Measurements from ENCODE around the gene RAB29.

The RAB29 gene

DNA sequence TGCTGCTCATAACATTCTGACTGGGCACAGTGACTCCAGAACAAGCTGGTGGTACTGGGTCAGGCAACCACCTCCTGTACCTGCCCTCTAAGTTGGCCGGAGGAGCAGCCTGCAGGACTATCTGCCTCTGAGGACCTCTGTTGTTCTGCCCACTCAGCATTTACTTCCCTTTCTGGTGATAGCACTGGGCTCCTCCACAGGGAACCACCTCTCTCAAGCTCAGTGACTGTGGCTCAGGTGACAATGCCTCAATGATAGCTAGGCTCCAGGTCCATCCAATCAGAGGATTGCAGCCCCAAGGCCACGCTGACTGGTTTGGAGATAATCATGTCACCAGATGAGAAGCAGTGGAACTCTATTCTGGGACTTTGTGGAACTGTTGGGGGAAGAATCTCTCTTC lies 21.9 kb upstream of the RAB29 start:
- WGBS (ENCODE audit: insufficient coverage): 95% methylated on average over 2 of the region's 2 CpGs
- CTCF ChIA-PET: interaction anchor here (0.6 to 10.6 kb wide), 5 partner anchors 9 to 184 kb away, joined by 3 to 173 read pairs (median 3); no protein-coding TSS in a partner anchor
- H3K36me3 ChIP-seq (ENCODE audit: control insufficient read depth in 4 of 4, insufficient read depth in 4 of 4, low read length in 3 of 4): peaks cover 9 to 75% (median 30%) of the 10 kb centered on the region in 4 experiments

DNA sequence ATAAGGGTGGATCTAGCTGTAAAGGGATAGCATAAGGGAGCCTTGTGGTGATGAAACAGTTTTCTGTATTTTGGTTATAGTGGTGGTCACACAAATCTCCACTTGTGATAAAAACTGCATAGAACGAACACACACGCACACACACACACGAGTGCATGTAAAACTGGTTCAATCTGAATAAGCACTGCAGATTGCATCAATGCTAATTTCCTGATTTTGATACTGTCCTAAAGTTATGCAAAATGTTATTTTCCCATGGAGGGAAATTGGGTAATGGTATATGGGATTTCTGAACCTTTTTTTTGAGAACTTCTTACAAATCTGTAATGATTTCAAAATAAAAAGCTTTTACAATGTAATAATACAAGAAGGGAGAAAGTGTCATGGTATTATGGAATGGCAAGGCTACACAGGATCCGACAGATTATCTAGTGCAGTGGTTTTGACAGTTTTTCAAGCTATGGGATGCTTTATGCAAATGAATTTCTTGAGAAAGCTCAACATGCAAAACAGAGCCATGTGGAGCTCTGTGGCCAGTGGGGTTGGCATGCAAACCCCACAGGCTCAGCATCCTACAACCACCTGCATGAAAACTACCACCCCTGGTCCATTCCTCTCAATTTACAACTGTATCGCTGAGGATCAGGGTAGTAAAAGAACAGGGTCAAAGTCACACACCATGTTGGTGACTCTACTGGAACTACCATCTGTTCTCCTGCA lies 18.9 kb upstream of the RAB29 start:
- CTCF ChIA-PET: interaction anchor here (0.7 to 10.6 kb wide), 14 partner anchors 11 to 187 kb away, joined by 3 to 173 read pairs (median 6); partner anchors contain the start of gene PM20D1
- POLR2A ChIA-PET: no interaction called here
- Histone ChIP-seq H3K9me3 (ENCODE audit: control extremely low read depth in 1 of 5, control insufficient read depth in 4 of 5, insufficient read depth in 2 of 5, low read depth in 1 of 5, low read length in 4 of 5) (no peaks in the 10 kb centered on the region), H3K27ac (ENCODE audit: insufficient read depth in 1 of 2, low read depth in 1 of 2, low read length in 2 of 2, poor library complexity in 1 of 2, severe bottlenecking in 2 of 2) (no peak overlapping the region), H3K36me3 (ENCODE audit: control insufficient read depth in 4 of 4, insufficient read depth in 4 of 4, low read length in 3 of 4) (peaks cover 12 to 72% (median 29%) of the 10 kb centered on the region in 4 experiments), H3K4me1 (ENCODE audit: control extremely low read depth in 1 of 4, control insufficient read depth in 4 of 4, insufficient read depth in 4 of 4, low read length in 3 of 4) (no peaks in the 10 kb centered on the region), H3K4me3 (ENCODE audit: control insufficient read depth in 1 of 7, extremely low read depth in 1 of 7, insufficient read depth in 4 of 7, low read depth in 2 of 7, low read length in 6 of 7) (no peak overlapping the region), H3K27me3 (replicated peaks in 2 of 5; ENCODE audit: control insufficient read depth in 4 of 5, insufficient read depth in 5 of 5, low read length in 4 of 5) (no peaks in the 10 kb centered on the region)
- no peak for DNase-seq
- 90% methylated on average over 2 of the region's 5 CpGs for WGBS (ENCODE audit: insufficient coverage)

More for the DNA sequence above, 21.9 kb upstream of the RAB29 start:
- Histone ChIP-seq H3K4me3 (ENCODE audit: control insufficient read depth in 1 of 7, extremely low read depth in 1 of 7, insufficient read depth in 4 of 7, low read depth in 2 of 7, low read length in 6 of 7) (no peak overlapping the region), H3K27ac (ENCODE audit: insufficient read depth in 1 of 2, low read depth in 1 of 2, low read length in 2 of 2, poor library complexity in 1 of 2, severe bottlenecking in 2 of 2) (no peak overlapping the region), H3K4me1 (ENCODE audit: control extremely low read depth in 1 of 4, control insufficient read depth in 4 of 4, insufficient read depth in 4 of 4, low read length in 3 of 4) (no peaks in the 10 kb centered on the region), H3K27me3 (replicated peaks in 2 of 5; ENCODE audit: control insufficient read depth in 4 of 5, insufficient read depth in 5 of 5, low read length in 4 of 5) (no peaks in the 10 kb centered on the region), H3K9me3 (ENCODE audit: control extremely low read depth in 1 of 5, control insufficient read depth in 4 of 5, insufficient read depth in 2 of 5, low read depth in 1 of 5, low read length in 4 of 5) (no peaks in the 10 kb centered on the region)
- DNase-seq: no peak
- POLR2A ChIA-PET: interaction anchor here (0.6 kb wide), 1 partner anchor 313 kb away, joined by 3 read pairs; no protein-coding TSS in a partner anchor

GRCh38 chr1:205792961-205793673 lies 17.8 kb upstream of the RAB29 start:
- DNase-seq: no peak
- Histone ChIP-seq H3K4me1 (ENCODE audit: control extremely low read depth in 1 of 4, control insufficient read depth in 4 of 4, insufficient read depth in 4 of 4, low read length in 3 of 4) (no peaks in the 10 kb centered on the region), H3K27ac (ENCODE audit: insufficient read depth in 1 of 2, low read depth in 1 of 2, low read length in 2 of 2, poor library complexity in 1 of 2, severe bottlenecking in 2 of 2) (no peak overlapping the region), H3K4me3 (ENCODE audit: control insufficient read depth in 1 of 7, extremely low read depth in 1 of 7, insufficient read depth in 4 of 7, low read depth in 2 of 7, low read length in 6 of 7) (no peak overlapping the region), H3K36me3 (ENCODE audit: control insufficient read depth in 4 of 4, insufficient read depth in 4 of 4, low read length in 3 of 4) (peaks cover 9 to 62% (median 23%) of the 10 kb centered on the region in 4 experiments), H3K9me3 (ENCODE audit: control extremely low read depth in 1 of 5, control insufficient read depth in 4 of 5, insufficient read depth in 2 of 5, low read depth in 1 of 5, low read length in 4 of 5) (no peaks in the 10 kb centered on the region), H3K27me3 (replicated peaks in 2 of 5; ENCODE audit: control insufficient read depth in 4 of 5, insufficient read depth in 5 of 5, low read length in 4 of 5) (no peaks in the 10 kb centered on the region)
- 94% methylated on average over 6 of the region's 6 CpGs for WGBS (ENCODE audit: insufficient coverage)
- CTCF ChIA-PET: interaction anchor here (0.7 to 10.6 kb wide), 14 partner anchors 11 to 188 kb away, joined by 3 to 173 read pairs (median 10); partner anchors contain the start of gene PM20D1
- POLR2A ChIA-PET: no interaction called here

- POLR2A ChIA-PET: no interaction called here
- H3K27ac ChIP-seq (ENCODE audit: insufficient read depth in 1 of 2, low read depth in 1 of 2, low read length in 2 of 2, poor library complexity in 1 of 2, severe bottlenecking in 2 of 2): no peak overlapping the region
- no peaks in the 10 kb centered on the region for H3K4me1 ChIP-seq (ENCODE audit: control extremely low read depth in 1 of 4, control insufficient read depth in 4 of 4, insufficient read depth in 4 of 4, low read length in 3 of 4)
- H3K4me3 ChIP-seq (ENCODE audit: control insufficient read depth in 1 of 7, extremely low read depth in 1 of 7, insufficient read depth in 4 of 7, low read depth in 2 of 7, low read length in 6 of 7): no peak overlapping the region
- no peaks in the 10 kb centered on the region for H3K27me3 ChIP-seq (replicated peaks in 2 of 5; ENCODE audit: control insufficient read depth in 4 of 5, insufficient read depth in 5 of 5, low read length in 4 of 5)
- no peak for DNase-seq
- WGBS (ENCODE audit: insufficient coverage): 96% methylated on average over 7 of the region's 8 CpGs
- H3K9me3 ChIP-seq (ENCODE audit: control extremely low read depth in 1 of 5, control insufficient read depth in 4 of 5, insufficient read depth in 2 of 5, low read depth in 1 of 5, low read length in 4 of 5): no peaks in the 10 kb centered on the region
- peaks cover 9 to 55% (median 20%) of the 10 kb centered on the region in 4 experiments for H3K36me3 ChIP-seq (ENCODE audit: control insufficient read depth in 4 of 4, insufficient read depth in 4 of 4, low read length in 3 of 4)
- CTCF ChIA-PET: interaction anchor here (0.7 to 10.6 kb wide), 21 partner anchors 9 to 313 kb away, joined by 3 to 173 read pairs (median 8); no protein-coding TSS in a partner anchor
Observed at GRCh38 chr1:205792481-205792881, 17.2 kb upstream of the RAB29 start.

DNA sequence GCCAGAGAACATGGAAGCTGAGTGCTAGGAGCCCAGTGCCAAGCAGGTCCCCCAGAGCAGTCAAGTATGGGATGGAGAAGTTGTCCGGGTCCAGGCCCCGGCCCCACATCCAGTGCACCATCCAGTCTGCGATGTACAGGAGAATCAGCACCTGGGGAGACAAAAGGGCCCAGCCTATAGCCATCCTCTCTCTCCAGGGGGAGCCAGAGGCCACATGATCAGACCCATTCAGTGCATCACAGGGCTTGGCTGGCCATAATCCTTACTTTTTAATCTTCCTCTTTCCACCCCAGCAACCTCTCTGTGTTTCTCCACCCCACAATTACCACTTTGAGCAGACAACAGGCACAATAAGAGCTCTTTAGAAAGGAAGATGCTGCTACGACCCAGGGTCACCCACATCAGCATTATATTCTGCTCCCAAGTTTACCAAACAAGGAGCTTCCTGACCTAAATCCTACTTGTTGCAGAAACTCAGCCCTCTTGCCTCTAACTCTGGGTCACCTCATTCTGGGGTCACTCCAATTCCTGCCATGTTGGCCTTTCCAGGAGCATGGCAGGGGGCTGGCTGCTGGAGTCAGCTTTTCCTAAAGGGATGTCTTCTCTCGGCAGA lies 16.4 kb upstream of the RAB29 start:
- ChIA-PET CTCF (interaction anchor here (0.8 to 10.6 kb wide), 22 partner anchors 9 to 314 kb away, joined by 3 to 173 read pairs (median 6); no protein-coding TSS in a partner anchor), POLR2A (no interaction called here)
- no peak overlapping the region for H3K27ac ChIP-seq (ENCODE audit: insufficient read depth in 1 of 2, low read depth in 1 of 2, low read length in 2 of 2, poor library complexity in 1 of 2, severe bottlenecking in 2 of 2)
- H3K4me1 ChIP-seq (ENCODE audit: control extremely low read depth in 1 of 4, control insufficient read depth in 4 of 4, insufficient read depth in 4 of 4, low read length in 3 of 4): no peaks in the 10 kb centered on the region
- peaks cover 5 to 47% (median 19%) of the 10 kb centered on the region in 4 experiments for H3K36me3 ChIP-seq (ENCODE audit: control insufficient read depth in 4 of 4, insufficient read depth in 4 of 4, low read length in 3 of 4)
- 85% methylated on average over 3 of the region's 5 CpGs for WGBS (ENCODE audit: insufficient coverage)
- H3K27me3 ChIP-seq (replicated peaks in 2 of 5; ENCODE audit: control insufficient read depth in 4 of 5, insufficient read depth in 5 of 5, low read length in 4 of 5): no peaks in the 10 kb centered on the region
- peak; percentile 50 to 75 (median 66) for DNase-seq
- no peaks in the 10 kb centered on the region for H3K9me3 ChIP-seq (ENCODE audit: control extremely low read depth in 1 of 5, control insufficient read depth in 4 of 5, insufficient read depth in 2 of 5, low read depth in 1 of 5, low read length in 4 of 5)
- H3K4me3 ChIP-seq (ENCODE audit: control insufficient read depth in 1 of 7, extremely low read depth in 1 of 7, insufficient read depth in 4 of 7, low read depth in 2 of 7, low read length in 6 of 7): no peak overlapping the region

DNA sequence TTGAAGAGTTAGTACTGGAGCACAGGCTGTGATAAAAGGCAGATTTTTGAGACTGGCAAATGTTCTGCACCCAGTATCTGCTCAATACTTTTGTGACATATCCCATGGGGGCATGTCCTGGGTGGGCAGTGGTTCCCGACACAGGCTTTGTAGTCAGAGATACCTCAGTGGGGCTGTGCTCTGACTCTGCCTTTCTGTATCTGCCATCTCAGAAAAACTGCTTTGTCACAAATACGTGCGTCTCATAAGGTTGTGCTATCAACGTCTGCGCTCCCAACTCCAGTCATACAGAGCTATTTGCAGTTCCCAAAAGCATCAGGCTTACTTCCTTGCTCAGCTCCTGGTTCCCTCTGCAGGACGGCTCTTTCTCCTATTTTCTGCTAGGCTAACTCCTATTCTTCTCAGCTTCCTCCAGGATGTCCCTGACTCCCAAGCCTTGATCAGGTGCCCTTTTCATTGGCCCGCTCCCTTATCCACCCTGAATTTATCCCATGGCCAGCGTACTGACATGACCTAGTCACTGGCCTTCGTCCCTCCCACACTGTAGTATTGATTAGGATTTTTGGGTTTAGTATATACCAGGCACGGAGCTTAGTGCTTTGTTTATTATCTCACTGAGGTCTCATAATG lies 12.1 kb upstream of the RAB29 start:
- 94% methylated on average over 7 of the region's 10 CpGs for WGBS (ENCODE audit: insufficient coverage)
- CTCF ChIA-PET: interaction anchor here (0.9 to 10.6 kb wide), 5 partner anchors 9 to 194 kb away, joined by 3 to 173 read pairs (median 4); no protein-coding TSS in a partner anchor

More for the DNA sequence above, 12.1 kb upstream of the RAB29 start:
- Histone ChIP-seq H3K36me3 (ENCODE audit: control insufficient read depth in 4 of 4, insufficient read depth in 4 of 4, low read length in 3 of 4) (peaks cover 0 to 9% (median 6%) of the 10 kb centered on the region in 4 experiments), H3K9me3 (ENCODE audit: control extremely low read depth in 1 of 5, control insufficient read depth in 4 of 5, insufficient read depth in 2 of 5, low read depth in 1 of 5, low read length in 4 of 5) (no peaks in the 10 kb centered on the region), H3K27ac (ENCODE audit: insufficient read depth in 1 of 2, low read depth in 1 of 2, low read length in 2 of 2, poor library complexity in 1 of 2, severe bottlenecking in 2 of 2) (no peak overlapping the region), H3K27me3 (replicated peaks in 2 of 5; ENCODE audit: control insufficient read depth in 4 of 5, insufficient read depth in 5 of 5, low read length in 4 of 5) (no peaks in the 10 kb centered on the region), H3K4me3 (ENCODE audit: control insufficient read depth in 1 of 7, extremely low read depth in 1 of 7, insufficient read depth in 4 of 7, low read depth in 2 of 7, low read length in 6 of 7) (no peak overlapping the region), H3K4me1 (ENCODE audit: control extremely low read depth in 1 of 4, control insufficient read depth in 4 of 4, insufficient read depth in 4 of 4, low read length in 3 of 4) (peaks cover 0 to 7% (median 5%) of the 10 kb centered on the region in 4 experiments)
- DNase-seq: no peak
- POLR2A ChIA-PET: no interaction called here
